Measurements from ENCODE around the gene TNFRSF8.

Gene TNFRSF8

DNA sequence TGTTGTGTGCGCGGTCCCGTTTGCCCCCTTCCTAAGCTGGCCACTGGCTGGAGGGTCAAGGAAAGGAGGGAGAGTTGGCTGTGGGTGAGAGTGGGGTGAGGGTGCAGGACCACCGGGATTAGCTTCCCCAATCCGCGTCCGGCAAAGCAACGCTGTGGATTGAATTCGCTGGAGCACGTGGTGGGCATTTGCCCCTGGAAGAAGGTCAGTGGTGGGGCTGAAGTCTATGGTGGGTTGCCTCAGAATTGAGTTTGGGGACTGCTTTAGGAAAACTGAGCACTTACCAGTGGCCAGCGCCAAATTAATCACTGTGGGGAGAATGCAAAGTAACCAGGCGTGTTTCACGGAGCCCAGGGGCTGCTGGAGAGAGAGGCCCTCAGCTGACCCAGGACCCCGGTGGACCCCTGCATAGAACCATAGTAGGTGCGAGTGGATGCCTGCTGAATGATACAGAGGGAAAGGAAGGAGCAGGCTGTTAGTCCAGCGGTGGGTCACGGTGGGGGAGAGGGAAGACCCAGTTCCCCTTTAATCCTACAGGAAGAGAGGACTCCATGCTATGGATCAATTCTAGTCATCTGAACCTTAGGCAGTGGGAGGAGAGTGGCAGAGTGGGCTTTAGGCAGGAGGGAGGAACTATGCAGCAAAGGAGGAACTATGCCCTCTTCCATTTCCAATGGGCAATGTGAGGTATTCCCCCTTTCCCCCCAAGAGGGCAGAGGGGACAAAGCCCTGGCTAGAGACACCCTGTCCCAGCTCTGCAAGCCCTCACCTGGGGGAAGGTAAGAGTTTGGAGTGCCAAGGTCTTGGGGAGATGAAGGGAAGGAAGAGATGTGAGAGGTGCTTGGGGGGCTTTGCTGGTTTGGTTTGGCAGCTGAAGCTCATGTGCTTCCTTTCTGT, 1.2 kb downstream of the TNFRSF8 start:
- no peak for DNase-seq

DNA sequence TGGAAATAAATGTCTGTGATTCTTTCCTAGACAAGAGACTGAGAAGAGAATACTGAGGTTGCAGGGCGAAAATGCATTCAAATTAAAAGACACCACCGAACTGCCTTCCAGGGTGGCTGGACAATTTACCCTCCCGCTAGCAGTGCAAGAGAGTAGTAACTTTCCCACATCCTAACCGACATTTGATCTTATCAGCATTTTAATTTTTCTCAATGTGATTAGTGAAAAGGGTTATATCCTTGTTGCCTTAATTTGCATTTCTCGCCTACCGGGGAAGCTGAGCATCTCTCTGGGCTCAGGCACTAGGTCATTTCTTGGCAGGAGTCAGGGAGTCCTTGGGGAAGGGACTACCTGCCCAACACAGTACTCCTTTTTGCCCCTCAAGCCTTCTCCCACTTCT, 2.8 kb downstream of the TNFRSF8 start:
- no peak for DNase-seq

DNA sequence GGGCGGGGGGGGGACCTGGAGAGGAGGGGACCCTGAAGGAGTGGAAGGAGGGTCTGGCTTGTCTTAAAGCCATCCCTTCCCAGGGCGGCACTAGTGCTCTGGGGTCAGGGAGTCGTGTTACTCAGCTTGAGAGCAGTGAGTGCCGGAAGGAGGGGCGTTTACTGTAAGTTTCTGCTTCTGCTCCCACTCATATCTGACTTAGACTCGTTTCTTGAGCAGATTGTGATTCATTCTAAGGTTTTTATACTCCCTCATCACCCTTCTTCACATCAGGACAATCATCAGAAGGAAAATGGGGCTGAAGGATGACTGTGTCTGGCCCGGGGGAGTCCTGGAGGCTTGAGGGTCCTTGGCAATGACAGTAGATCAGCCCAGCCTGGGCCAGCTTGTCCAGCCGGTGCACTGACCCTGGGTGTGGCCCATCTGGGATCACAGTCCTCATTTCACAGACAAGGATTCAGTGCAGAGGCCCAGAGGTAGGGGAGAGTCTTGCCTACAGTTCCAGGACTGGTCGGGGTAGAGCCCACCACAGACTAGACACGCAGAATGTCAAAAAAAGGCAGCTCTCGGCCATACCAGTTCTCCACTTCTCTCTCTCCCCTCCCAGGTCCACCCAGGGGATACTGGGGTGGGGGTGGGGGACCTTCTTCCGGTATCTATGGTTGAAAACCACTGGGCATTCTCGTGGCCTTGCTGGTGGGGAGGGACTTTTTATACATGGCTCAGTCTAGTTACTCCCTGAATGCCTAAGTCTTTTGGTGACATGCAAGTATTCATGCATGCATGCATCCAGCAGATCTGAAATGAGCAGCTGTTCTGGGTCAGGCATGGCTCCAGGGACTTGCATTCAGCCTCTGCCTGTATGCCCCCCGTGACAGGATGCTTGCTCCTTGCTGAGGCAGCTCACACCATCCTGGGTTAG, 5.1 kb downstream of the TNFRSF8 start:
- no peak for DNase-seq

DNA sequence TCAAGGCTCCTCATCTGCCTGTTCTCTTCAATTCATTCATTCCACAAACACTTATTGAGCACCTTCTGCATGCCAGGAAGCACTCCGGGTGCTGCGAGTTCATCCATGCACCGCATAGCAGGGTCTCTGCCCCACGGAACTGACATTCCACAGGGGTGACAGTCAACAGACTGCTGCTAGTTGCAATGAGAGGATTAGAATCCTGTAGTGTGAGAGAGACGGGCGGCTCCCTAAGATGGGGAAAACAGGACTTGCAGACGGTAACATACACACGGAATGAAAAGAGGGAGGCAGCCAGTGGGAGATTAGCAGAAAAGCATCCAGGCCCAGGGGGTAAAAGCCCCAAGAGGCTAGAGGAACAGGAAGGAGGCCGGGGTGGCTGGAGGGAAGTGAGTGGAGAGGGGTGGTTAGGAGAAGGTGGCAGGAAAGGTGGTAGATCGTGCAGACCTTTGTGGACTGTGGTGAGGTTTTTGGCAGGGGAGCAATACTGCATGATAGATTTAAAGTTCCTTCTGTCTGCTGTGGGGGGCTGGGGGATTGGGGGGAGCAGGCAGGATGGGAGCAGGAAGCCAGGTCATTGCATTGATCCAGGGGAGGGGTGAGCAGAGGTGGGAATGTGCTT, 6.6 kb downstream of the TNFRSF8 start:
- no peak for DNase-seq

DNA sequence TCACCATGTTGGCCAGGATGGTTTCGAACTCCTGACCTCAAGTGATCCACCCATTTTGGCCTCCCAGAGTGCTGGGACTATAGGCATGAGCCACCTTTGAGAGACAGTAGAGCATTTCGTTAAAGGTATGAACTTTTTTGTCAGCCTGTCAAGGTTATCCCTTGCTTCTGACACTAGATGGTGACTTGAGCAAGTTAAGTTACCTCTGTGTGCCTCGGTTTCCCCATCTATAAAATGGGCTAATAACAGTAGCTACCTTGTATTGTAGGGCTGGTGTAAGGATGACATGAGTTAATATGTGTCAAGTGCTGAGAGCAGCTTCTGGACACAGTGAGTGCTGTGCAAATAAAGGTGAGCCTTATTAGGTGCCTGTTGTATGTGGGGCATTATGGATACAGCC, 8.8 kb downstream of the TNFRSF8 start:
- no peak for DNase-seq

DNA sequence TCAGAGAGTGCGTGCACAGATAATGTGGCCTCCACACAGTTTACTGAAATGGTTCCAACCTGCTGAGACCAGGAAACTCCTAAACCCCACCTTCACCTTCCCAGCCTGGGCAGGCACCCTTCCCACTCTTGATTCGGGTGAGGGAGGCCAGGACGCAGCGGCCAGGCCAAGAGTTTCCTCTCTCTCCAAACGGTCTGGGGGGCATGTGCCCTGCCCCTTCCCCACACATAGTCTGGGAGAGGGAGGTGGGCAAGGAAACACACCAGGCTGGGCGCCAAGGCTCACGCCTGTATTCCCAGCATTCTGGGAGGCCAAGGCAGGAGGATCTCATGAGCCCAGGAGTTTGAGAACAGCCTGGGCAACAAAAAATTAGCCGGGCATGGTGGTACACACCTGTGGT, 9.6 kb downstream of the TNFRSF8 start:
- no peak for DNase-seq

DNA sequence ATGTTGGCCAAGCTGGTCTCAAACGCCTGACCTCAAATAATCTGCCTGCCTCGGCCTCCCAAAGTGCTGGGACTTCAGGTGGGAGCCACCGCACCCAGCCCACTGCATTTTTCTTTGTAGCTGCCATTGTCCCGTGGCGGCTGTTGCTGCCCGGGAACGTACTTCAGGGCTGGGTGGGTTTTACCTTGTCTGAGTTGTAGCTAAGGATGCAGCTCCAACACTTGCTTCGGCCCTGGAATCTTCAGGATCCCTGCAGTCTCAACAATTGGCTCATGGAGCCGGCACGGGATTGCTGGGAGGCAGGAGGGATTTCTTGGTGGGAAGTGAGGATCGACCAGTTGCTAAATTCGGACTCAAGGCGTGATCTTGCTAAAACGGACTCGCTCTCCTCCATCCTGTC, 10.7 kb downstream of the TNFRSF8 start:
- DNase-seq = no peak

DNA sequence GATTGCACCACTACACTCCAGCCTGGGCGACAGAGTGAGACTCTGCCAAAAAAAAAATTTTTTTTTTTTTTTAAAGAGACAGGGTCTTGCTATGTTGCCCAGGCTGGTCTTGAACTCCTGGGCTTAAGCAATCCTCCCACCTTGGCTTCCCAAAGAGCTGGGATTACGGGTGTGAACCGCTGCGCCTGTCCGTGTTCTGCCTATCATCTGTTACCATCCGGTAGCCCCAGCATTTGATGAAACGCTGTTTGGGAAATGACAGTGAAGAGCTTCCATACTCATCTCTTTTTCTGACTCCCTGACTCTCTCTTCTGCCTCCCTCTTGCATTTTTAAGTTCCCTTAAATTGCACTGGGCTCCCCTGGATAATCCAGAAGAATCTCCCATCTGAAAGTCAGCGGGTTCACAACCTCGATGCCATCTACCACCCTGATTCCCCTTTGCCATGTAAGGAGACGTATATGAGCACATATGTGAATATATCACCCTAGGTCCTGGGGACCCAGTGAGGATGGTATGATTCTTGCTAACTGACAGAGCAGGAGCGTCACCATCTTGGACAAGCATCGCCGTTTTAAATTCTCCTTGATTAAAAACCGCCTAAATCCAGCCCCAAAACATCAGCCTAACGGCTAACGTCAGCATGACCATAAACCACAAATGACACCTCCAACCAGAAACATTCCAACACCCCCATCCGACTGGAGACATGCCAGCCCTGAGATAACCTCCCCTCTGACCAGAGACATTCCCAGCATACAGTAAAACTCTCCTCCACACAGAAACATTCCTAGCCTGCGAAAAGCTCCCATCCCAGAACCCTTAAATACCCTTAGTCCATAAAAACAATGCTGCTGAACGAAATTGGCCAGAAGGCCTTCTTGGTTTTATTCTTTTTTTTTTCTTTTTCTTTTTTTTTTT, 12.4 kb downstream of the TNFRSF8 start:
- no peak for DNase-seq

DNA sequence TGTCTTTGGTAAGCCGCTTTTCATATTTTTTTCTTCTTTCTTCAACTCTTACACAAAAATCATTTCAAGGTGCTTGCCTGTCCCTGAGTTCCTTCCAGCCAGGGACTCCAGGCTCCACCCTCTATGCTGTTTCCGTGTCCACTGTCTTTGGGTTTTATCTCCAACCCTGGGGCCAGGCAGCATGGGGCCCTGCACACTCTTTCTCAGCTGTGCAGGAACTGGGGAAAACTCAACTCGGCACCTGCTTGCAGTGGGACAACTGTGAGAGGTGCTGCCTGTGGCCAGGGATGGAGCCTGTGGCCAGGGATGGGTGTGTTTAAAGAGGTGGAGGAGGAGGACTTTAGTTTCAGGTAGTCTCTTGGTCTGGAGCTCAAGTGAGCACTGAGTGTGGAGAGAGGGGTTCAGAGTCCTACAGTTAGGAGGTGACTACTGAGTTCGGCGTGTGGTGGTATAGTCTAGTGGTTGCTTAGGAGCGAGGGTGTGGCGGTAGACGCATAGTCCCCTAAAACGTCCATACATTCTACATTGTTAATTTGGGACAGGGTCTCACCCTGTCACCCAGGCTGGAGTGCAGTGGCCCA, 13.4 kb downstream of the TNFRSF8 start:
- no peak for DNase-seq

DNA sequence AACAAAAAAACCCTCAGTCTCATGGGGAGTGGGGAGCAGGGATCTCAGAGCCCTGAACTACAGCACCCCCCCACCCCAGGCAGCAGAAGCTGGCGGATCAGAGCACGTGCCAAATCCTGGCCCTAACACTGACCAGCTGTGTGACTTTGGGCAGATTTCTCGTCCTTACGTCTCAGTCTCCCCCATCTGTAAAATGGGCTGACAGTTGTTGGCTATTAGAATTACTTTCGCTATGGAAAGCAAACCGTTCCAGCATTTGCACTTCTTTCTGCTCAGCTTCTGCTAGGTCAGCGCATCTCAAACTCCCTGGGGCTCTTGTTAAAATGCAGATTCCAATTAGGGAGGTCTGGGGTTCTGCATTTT, 15.5 kb downstream of the TNFRSF8 start:
- DNase-seq = no peak

DNA sequence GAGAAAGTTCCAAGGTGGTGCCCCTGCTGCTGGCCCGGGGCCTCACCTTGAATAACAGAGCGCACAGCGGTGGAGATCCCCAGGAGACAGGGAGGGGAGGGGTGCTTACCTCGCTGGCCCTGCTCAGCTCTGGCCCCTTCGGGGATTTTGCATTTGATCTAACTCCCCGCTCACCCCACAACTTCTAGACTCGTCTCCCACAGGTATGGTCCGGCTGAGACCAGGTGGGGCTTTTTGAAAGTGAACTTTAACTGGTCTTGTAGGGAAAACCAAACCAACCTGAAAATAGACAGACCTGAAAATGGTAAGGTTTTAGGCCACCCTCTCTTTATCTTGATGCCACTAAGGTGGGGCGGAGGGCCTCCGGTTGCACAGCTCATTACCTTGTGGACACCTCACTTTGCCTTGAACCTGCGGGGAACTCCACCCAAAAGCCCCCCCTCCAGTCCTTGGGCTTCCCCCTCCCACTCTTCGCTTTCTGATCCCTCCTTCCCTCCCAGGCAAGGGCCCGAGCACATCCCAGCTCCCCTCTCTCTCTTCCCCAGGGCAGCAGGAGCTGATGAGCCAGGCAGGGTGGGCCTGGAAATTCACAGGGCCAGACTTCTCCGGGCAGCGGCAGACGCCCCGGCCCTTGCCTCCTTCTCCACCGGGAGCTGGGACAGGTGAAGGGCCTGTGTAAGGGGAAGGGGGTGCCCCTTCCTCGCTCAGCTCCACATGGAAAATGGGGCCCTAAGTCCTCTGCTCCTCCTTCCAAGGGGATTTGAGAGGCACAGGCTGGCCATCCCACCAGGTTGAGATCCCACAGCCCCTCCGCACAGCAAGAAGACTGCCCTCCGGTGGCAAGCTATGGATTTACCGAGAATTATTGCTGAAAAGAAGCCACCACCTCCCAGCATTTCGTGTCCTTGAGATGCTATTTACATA, 16.1 kb downstream of the TNFRSF8 start:
- DNase-seq = no peak

DNA sequence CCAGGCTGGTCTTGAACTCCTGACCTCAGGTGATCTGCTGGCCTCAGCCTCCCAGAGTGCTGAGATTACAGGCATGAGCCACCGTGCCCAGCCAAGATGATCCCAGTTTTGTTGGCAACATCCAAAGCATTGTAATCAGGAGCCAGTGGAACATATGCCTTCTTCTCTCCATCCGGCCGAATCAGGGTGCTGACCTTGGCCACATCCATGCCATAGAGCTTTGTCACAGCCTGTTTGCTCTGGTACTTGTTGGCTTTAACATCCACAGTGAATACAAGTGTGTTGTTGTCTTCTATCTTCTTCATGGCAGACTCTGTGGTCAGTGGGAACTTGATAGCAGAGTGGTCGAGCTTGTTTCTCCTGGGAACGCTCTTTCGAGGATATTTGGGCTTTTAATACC, 17.1 kb downstream of the TNFRSF8 start:
- no peak for DNase-seq

DNA sequence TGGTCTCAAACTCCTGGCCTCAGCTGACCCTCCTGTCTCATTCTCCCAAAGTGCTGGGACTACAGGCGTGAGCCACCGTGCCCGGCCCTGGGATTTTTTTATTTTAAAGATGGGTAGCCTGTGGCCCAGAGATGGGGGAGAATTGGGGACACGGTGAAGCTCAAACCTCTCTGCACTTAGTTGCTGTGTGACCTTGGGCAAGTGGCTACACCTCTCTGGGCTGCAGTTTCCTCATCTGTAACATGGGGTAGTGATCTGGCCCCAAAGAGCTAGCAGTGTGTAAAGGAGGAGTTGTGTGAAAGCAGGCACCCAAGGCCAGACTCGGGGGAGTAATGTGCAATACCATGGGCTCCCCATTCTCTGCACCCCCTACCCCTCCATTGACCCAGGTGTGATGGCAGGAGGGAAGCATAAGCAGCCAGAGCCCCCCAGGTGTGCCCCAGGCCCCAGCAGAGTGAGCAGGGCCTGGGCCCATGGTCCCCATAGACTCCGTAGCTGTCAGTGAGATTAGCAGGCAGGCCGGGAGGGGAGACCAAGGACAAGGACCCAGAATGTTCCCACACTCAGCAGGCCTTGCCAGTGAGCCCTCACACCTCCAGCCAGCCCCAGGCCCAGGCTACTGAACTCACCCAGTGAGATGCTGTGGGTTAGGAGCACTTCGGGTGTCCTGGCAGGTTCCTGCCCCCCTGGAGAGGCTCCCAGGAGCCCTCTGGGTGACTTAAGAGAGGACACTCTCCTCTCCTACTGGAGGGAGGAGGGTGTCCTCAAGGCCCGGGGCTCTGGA, 17.9 kb downstream of the TNFRSF8 start:
- DNase-seq = no peak

DNA sequence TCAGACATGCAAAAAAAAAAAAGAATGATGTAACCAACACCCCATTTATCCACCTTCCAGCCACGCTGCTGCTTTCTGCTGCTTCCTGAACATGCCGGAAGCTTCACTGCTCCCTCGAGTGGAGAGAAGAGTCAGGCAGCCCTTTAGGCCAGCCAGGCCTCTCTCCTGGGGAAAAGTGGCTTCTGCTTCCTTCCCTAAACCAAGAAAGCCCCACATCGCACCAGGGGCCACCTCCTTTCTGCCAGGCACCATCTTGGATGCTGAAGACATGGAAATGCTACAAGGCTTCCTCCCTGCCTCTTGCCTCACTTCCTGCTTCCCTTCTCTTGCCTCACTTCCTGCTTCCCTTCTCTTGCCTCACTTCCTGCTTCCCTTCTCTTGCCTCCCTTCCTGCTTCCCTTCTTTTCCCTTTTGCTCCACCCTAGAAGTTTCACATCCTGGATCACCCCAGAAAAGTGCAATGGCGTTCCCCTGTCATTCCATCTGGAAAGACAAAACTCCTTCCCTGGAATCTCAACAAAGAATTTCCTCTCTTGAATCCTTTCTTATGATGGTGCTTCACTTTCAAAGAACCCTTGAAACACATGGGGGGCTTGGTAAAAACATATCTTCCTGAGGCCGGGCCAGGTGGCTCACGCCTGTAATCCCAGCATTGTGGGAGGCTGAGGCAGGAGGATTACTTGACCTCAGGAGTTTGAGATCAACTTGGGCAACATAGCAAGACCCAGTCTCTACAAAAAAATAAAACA, 18.7 kb downstream of the TNFRSF8 start:
- no peak for DNase-seq

DNA sequence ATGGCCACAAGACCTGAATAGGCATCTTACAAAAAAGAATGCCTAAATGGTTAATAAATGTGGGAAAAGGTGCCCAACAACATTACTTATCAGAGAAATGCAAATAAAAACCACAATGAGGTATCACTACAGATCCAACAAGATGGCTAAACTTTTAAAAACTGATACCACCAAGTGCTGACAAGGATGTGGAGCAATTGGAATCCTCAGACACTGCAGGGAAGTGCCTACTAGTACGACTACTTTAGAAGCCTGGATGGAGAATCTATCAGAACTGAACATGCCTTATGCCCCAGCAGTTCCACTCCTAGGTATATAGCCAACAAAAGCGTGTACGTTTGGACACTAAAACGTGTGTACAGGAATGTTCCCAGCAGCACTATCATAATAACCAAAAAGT, 19.9 kb downstream of the TNFRSF8 start:
- DNase-seq = no peak

DNA sequence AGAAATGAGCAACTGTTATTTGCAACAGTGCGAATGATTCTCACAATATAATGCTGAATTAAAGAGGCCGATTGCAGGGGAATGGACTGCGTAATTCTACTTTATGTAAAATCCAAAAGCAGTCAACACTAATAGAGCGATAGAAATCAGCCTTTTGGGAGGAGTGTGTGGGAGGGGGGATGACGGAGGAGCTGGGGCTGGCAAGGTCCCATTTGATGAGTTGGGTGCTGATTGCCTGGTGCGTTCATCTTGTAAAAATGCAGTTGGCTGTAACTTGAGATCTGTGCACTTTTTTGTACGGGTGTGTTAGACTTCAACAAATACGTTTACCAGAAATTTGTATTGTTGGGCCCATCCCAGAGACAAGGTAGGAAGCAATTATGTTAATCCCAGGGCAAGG, 20.7 kb downstream of the TNFRSF8 start:
- DNase-seq = no peak

DNA sequence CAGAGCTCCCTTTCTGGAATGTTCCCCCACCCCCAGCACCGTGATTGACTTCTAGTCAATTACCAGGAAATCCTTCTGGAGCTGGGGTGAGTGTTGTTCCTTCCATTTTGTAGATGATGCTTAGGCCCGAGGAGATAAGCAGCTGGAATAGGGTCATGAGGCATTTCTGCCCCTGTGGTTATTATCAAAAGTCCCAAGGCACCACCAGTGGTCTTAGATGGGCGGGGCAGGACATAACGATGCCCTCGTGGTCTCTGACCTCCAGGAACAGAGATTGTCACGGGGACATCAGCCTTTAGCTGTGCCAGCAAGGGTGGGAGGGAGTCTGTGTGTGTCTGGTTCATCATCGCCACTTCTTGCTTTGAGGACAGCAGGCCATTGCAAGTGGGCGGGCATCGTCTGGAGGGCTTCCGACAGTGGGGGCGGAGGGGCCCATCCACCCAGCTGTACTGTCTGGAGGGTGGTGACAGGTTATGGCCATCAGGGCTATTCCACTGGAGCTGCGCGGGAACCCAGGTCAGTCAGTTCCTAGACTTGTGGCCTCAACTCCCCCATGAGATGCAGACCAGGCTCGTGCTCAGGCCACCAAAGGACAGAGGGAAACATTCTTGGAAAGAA, 22.6 kb downstream of the TNFRSF8 start:
- no peak for DNase-seq

DNA sequence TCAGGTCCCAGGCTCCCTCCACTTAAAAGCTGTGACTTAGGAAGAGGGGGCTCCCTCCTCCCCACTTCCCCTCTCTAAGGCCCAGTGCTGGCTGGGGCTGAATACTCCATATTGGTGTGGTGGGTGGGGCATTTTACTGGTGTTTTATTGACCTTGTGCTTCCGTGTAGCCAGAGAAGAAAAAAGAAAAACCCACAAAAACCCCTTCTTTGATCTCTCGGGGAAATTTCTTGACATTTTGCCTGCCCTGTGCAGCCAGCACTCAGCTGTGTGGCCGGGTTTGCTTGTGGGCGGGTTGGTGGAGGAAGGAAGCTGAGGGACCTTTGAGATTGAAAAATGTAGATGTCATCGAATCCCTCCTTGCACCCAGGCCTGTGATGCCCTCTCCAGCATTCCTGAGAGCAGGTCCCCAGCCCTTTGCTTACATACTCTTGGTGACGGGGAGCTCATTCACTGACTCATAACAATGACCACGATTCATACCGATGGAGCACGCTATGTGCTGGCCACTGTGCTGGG, 24.8 kb downstream of the TNFRSF8 start:
- DNase-seq = no peak

DNA sequence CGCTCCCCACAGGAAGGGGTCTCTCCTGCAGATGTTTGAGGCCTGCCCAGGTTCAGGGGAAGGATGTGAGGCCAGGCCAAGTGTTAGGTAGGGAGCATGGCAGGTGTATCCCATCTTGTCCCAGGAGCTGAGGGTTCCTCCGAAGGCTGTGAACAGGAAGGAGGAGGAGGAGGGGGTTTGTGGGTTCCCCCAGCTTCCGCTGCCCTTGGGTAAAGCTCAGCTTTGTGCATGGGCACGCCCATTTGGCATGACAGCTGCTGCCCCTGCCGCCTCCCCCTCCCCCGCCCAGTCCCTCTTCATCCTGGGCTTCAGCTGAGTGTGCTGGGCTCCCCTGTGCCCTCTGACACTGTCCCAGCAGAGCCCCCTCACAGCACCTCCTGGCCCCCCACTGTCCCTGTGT, 25.5 kb downstream of the TNFRSF8 start:
- no peak for DNase-seq
